ENCODE measurements around the gene AKT1. TPM values are rescaled to one million over a fixed set of nuclear protein-coding genes. Genes with fewer than 3 reads are reported as not detected.

AKT1 gene
- total and polyA plus RNA-seq, 2 of the 4 experiments (the other 2 are of a cell fraction), result 193 to 221 TPM

GRCh38 chr14:104744484-104744883 is 51.1 kb downstream of the AKT1 start:
- peaks cover 25% of the 10 kb centered on the region for H3K4me1 ChIP-seq (ENCODE audit: control insufficient read depth, insufficient read depth, low read length)
- peaks cover 22% of the 10 kb centered on the region for H3K9me1 ChIP-seq (ENCODE audit: insufficient read depth, low read length)
- H2BK5ac ChIP-seq (ENCODE audit: low read depth, low read length, poor library complexity, severe bottlenecking), result no peak overlapping the region
- TF ChIP-seq, protein P1, sequence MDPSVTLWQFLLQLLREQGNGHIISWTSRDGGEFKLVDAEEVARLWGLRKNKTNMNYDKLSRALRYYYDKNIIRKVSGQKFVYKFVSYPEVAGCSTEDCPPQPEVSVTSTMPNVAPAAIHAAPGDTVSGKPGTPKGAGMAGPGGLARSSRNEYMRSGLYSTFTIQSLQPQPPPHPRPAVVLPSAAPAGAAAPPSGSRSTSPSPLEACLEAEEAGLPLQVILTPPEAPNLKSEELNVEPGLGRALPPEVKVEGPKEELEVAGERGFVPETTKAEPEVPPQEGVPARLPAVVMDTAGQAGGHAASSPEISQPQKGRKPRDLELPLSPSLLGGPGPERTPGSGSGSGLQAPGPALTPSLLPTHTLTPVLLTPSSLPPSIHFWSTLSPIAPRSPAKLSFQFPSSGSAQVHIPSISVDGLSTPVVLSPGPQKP (IDR thresholded peaks at IDR 0.05; ENCODE audit: borderline replicate concordance, low read depth, low read length), result no peak
- TF ChIP-seq NFE2L2 (IDR thresholded peaks at IDR 0.05; ENCODE audit: low read depth, low read length), result no peak
- TF ChIP-seq CHD1 (IDR thresholded peaks at IDR 0.05; ENCODE audit: low read depth, low read length), result no peak
- TF ChIP-seq POLR2A (IDR thresholded peaks at IDR 0.05; ENCODE audit: low read depth, low read length), result no peak
- TF ChIP-seq BHLHE40 (IDR thresholded peaks at IDR 0.05; ENCODE audit: low read depth, low read length), result no peak
- no peak for TF ChIP-seq MXI1 (IDR thresholded peaks at IDR 0.05; ENCODE audit: borderline replicate concordance, low read depth, low read length)
- no peak for TF ChIP-seq RAD21 (IDR thresholded peaks at IDR 0.05; ENCODE audit: low read length)
- TF ChIP-seq SMC3 (IDR thresholded peaks at IDR 0.05; ENCODE audit: low read depth, low read length), result no peak
- TF ChIP-seq MAFK (IDR thresholded peaks at IDR 0.05; ENCODE audit: low read depth, low read length), result no peak
- no peak for TF ChIP-seq MAZ (IDR thresholded peaks at IDR 0.05; ENCODE audit: borderline replicate concordance, low read depth, low read length)
- TF ChIP-seq CEBPB (IDR thresholded peaks at IDR 0.05; ENCODE audit: low read depth, low read length), result no peak
- TF ChIP-seq FOS (IDR thresholded peaks at IDR 0.05; ENCODE audit: low read depth, low read length), result no peak
- TF ChIP-seq, protein P2, sequence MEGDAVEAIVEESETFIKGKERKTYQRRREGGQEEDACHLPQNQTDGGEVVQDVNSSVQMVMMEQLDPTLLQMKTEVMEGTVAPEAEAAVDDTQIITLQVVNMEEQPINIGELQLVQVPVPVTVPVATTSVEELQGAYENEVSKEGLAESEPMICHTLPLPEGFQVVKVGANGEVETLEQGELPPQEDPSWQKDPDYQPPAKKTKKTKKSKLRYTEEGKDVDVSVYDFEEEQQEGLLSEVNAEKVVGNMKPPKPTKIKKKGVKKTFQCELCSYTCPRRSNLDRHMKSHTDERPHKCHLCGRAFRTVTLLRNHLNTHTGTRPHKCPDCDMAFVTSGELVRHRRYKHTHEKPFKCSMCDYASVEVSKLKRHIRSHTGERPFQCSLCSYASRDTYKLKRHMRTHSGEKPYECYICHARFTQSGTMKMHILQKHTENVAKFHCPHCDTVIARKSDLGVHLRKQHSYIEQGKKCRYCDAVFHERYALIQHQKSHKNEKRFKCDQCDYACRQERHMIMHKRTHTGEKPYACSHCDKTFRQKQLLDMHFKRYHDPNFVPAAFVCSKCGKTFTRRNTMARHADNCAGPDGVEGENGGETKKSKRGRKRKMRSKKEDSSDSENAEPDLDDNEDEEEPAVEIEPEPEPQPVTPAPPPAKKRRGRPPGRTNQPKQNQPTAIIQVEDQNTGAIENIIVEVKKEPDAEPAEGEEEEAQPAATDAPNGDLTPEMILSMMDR (conservative IDR thresholded peaks at IDR 0.05; ENCODE audit: low read depth, low read length), result no peak
- TF ChIP-seq, protein P3, sequence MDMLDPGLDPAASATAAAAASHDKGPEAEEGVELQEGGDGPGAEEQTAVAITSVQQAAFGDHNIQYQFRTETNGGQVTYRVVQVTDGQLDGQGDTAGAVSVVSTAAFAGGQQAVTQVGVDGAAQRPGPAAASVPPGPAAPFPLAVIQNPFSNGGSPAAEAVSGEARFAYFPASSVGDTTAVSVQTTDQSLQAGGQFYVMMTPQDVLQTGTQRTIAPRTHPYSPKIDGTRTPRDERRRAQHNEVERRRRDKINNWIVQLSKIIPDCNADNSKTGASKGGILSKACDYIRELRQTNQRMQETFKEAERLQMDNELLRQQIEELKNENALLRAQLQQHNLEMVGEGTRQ (IDR thresholded peaks at IDR 0.05; ENCODE audit: low read depth, low read length), result no peak
- TF ChIP-seq RCOR1 (IDR thresholded peaks at IDR 0.05; ENCODE audit: insufficient replicate concordance, low read length), result no peak
- TF ChIP-seq RFX5 (IDR thresholded peaks at IDR 0.05; ENCODE audit: low read depth, low read length), result no peak
- no peak overlapping the region for H4K5ac ChIP-seq (ENCODE audit: low read depth, low read length)
- dilution Hi-C loops (cut with HindIII; ENCODE audit: low sequenced_read_pairs, unreplicated experiment), result no loop called here
- H2AK5ac ChIP-seq (ENCODE audit: low read depth, low read length), result peak overlapping the region; percentile 16; the same call in 1 of the 2 replicates
- no peak overlapping the region for H4K91ac ChIP-seq (ENCODE audit: insufficient read depth, low read depth, low read length)
- H3K79me1 ChIP-seq (ENCODE audit: low read depth in 1 of 2, low read length in 2 of 2), result no peaks in the 10 kb centered on the region
- no peak overlapping the region for H2AK9ac ChIP-seq (replicated peaks; ENCODE audit: low read depth, low read length, poor library complexity)
- no peaks in the 10 kb centered on the region for H3K27me3 ChIP-seq (ENCODE audit: control insufficient read depth, insufficient read depth, low read length)
- H2BK15ac ChIP-seq (ENCODE audit: low read depth, low read length), result no peak overlapping the region; the same call in 2 of the 3 replicates
- H3K36me3 ChIP-seq (ENCODE audit: control insufficient read depth, insufficient read depth, low read length), result peaks cover 13% of the 10 kb centered on the region
- no peak for ATAC-seq (ENCODE audit: low read depth)
- intact Hi-C loops (cut with micrococcal nuclease), result no loop called here
- no peak overlapping the region for H3K27ac ChIP-seq (ENCODE audit: insufficient read depth, low read length)
- H3K4ac ChIP-seq (ENCODE audit: low read depth, low read length), result no peak overlapping the region
- no peak overlapping the region for H2BK20ac ChIP-seq (ENCODE audit: low read depth, low read length)
- no peak overlapping the region for H3K18ac ChIP-seq (ENCODE audit: low read depth, low read length)
- in situ Hi-C loops (cut with MboI; ENCODE audit: low sequenced_read_pairs), result no loop called here
- no peak overlapping the region for H3K4me3 ChIP-seq (ENCODE audit: insufficient read depth, low read depth, low read length)
- H3K9me3 ChIP-seq (ENCODE audit: control insufficient read depth, insufficient read depth, low read length), result no peaks in the 10 kb centered on the region
- H2AFZ ChIP-seq (replicated peaks; ENCODE audit: low read length, poor library complexity), result no peak overlapping the region
- no peak overlapping the region for H3K4me2 ChIP-seq (ENCODE audit: low read depth, low read length)
- no peak for DNase-seq
- no CpG with 5 or more reads among the region's 10 CpGs for WGBS, 2 experiments (ENCODE audit: extremely low coverage in 2 of 2, insufficient read length in 1 of 2)
- H3K23ac ChIP-seq (ENCODE audit: low read depth, low read length), result no peak overlapping the region
- H4K8ac ChIP-seq (ENCODE audit: low read depth in 2 of 2, low read length in 2 of 2), result no peak overlapping the region
- no peak overlapping the region for H2BK120ac ChIP-seq (ENCODE audit: low read depth, low read length)
- H3K9ac ChIP-seq (ENCODE audit: low read depth, low read length), result no peak overlapping the region
- no peak overlapping the region for H3K14ac ChIP-seq (replicated peaks; ENCODE audit: low read depth, low read length)
- BruUV-seq (replicated peaks), result no TSS peak
- POLR2A ChIA-PET (ENCODE audit: unreplicated experiment), result no interaction called here
- CTCF ChIA-PET, result no interaction called here
- no peaks in the 10 kb centered on the region for H4K20me1 ChIP-seq (ENCODE audit: insufficient read depth, low read length)
- no peak overlapping the region for H3K56ac ChIP-seq (ENCODE audit: extremely low read depth, insufficient read depth, low read length)
